ENCODE results near the gene SKIC2.

DNA sequence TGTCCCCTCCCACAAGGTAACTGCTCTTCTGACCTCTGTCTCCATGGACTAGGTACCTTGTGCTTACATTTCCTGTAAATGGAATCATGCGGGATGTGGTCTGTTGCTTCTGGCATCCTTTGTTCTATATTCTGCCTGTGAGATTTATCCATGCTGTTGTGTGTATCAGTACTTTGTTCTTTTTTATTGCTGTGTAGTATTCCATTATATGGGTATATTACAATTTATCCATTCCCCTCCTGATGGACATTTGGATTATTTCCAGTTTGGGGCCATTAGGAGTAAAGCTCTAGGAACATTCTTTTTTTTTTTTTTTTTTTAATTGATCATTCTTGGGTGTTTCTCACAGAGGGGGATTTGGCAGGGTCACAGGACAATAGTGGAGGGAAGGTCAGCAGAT lies 28.0 kb upstream of the SKIC2 start:
- TF ChIP-seq, protein P1, sequence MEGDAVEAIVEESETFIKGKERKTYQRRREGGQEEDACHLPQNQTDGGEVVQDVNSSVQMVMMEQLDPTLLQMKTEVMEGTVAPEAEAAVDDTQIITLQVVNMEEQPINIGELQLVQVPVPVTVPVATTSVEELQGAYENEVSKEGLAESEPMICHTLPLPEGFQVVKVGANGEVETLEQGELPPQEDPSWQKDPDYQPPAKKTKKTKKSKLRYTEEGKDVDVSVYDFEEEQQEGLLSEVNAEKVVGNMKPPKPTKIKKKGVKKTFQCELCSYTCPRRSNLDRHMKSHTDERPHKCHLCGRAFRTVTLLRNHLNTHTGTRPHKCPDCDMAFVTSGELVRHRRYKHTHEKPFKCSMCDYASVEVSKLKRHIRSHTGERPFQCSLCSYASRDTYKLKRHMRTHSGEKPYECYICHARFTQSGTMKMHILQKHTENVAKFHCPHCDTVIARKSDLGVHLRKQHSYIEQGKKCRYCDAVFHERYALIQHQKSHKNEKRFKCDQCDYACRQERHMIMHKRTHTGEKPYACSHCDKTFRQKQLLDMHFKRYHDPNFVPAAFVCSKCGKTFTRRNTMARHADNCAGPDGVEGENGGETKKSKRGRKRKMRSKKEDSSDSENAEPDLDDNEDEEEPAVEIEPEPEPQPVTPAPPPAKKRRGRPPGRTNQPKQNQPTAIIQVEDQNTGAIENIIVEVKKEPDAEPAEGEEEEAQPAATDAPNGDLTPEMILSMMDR (IDR thresholded peaks at IDR 0.05; ENCODE audit: low read depth, low read length, poor library complexity, severe bottlenecking), result no peak
- TF ChIP-seq EZH2phosphoT487 (IDR thresholded peaks at IDR 0.05; ENCODE audit: borderline replicate concordance, low read length), result no peak
